ENCODE results near the gene PLPP3.

PLPP3 gene

GRCh38 chr1:56496158-56496557 is 83.2 kb downstream of the PLPP3 start:
- no peak for DNase-seq (ENCODE audit: low read depth)

DNA sequence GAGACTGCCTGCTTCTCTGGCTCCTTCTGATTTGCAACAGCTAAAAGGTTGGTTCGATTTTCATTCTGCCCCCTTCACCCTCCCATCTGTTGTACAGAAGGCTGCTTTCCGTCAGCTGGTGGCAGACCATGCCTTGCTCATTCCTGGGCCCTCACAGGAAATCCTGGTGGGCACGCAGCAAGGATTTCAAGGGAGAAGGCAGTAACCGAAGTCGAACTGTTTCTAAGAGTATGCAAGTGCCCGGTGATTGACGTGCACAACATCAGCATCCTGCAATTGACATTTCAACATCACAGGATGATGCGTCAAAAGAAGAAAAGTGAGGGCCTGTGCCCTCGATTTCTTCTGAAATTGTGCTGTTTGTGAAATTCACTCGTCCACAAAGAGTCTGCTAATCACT is 83.8 kb downstream of the PLPP3 start:
- DNase-seq (ENCODE audit: low read depth): no peak

GRCh38 chr1:56494306-56494705 is 85.1 kb downstream of the PLPP3 start:
- DNase-seq (ENCODE audit: low read depth): no peak

- DNase-seq (ENCODE audit: low read depth): no peak
Measured at GRCh38 chr1:56493826-56494225, 85.5 kb downstream of the PLPP3 start.

GRCh38 chr1:56491441-56491840 is 87.9 kb downstream of the PLPP3 start:
- no peak for DNase-seq (ENCODE audit: low read depth)

DNA sequence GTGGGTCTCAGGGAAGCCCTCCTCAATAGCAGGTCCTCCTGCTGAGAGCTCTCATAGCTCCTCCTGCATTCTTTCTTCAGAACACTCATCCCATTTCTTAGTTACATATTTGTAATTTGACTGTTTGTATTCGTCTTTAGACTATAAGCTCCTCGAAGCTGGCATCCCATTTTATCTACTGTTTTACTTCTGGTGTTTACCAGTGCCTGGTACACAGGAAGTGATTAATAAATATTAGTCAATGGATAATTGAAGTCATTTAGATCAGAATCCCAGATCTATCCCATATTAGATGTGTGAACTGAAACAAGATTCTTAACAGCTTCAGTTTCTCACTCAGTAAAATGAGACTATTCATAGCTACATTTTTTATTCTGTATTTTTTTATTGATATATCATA is 88.7 kb downstream of the PLPP3 start:
- DNase-seq (ENCODE audit: low read depth): no peak

DNA sequence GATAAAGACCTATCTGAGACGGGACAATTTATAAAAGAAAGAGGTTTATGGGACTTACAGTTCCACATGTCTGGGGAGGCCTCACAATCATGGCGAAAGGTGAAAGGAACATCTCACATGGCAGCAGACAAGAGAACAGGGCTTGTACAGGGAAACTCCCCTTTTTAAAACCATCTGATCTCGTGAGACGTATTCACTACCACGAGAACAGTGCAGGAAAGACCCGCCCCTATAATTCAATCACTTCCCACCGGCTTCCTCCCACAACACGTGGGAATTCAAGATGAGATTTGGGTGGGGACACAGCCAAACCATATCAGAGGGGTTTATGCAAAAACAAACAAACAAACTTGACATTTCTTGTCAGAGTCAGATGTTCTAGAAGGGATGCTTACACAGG is 89.7 kb downstream of the PLPP3 start:
- no peak for DNase-seq (ENCODE audit: low read depth)

GRCh38 chr1:56484695-56485094 is 94.7 kb downstream of the PLPP3 start:
- no peak for DNase-seq (ENCODE audit: low read depth)

DNA sequence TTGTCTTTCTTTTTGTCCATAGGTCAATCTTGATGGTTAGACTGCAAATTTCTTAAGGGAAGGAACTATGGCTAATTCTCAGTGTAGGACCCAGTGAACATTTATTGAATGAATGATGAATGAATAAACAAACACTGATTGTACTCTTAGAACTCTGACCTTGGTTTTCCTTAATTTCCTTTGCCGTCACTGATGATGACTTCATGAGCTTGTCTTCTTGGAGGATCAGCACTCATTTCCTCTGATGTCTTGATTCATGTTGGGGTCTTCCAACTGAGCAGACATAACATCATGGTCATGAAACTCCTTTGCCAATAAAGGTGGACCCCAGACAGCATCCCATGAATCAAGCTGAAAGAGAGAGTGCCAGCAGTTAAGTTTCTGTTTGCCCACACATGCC is 96.3 kb downstream of the PLPP3 start:
- no peak for DNase-seq (ENCODE audit: low read depth)

GRCh38 chr1:56482486-56482885 is 96.9 kb downstream of the PLPP3 start:
- no peak for DNase-seq (ENCODE audit: low read depth)

GRCh38 chr1:56481140-56481694 is 98.1 kb downstream of the PLPP3 start:
- DNase-seq (ENCODE audit: low read depth): no peak

DNA sequence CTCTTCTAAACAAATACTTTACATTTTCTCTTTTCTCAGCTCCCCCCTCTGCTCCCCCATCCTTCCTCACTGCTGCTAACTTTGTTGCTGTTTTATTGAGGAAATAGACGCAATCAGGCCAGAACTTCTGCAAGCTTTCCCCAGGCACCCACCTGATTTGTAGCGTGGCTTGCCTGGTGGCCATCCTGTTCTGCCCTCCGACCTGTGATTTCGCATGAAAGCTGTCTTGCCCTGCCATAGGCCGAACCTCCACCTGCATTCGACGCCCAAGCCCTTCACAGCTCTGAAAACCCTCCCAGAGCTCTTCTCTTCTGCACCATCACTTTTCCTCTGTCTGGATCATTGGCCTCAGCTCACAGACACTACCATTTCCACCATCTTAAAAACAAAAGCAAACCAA is 100.6 kb downstream of the PLPP3 start:
- DNase-seq (ENCODE audit: low read depth): no peak

DNA sequence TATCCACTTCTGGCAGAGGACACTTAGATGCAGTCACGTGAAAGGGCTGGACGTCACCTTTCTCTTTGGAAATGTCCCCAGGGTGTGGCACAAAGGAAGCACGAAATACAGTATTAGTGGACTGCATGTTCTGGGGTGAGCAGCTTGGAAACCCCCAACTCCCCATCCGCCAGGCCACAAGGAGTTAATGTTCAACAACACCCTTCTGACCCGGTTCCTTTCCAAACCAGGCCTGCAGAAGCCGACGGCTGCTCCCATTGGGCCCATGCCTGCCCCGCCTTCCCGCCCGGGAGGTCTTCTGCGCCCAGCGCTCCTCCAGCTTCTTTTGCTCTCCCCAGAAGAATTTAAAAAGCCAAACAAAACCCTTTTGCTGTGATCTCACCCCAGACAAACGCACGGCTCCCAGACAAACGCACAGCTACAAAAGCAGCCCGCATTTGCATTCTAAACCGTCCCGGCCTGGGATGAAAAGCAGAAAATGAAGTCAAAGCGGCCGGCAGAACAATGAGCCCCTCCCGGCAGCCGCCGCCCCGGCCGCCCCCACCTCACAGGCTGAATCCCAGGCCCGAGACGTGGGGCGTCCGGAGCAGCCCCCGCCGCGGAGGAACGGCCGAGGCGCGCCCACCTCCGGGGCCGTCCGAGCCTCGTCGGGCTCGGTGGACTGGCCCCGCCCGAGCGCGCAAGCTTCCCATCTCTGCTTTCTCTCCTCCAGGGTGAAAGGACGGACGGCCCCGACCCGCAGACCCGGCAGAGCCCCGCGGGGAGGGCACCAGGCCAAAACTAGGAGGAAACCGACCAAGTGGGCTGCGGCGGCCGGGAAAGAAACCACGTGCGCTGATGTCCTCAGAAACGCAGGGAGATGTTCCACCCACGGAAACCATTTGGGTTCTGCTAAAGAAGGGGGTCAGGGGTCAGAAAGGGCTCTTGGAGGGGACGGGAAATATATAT is 101.9 kb downstream of the PLPP3 start:
- DNase-seq (ENCODE audit: low read depth): no peak

- DNase-seq (ENCODE audit: low read depth): no peak
Measured at GRCh38 chr1:56473582-56474270, 105.6 kb downstream of the PLPP3 start.

DNA sequence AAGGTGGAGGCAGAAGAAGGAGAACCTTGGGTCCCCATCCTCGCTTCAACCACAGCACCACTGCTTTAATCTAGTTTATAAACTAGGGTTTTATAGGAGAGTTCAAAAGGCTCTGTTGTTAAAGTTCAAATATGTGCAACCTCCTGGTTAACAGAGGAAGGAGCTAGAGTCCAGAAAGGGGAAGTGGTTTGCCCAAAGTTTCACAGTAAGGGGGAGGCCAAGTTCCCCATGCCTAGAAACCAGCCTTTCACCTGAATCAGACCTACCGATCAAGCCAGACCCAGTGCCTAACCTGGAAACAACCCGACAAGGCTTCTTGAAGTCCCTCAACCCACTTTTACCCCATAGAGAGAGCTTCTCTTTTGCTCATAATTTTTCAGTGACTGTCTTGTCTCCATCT is 106.5 kb downstream of the PLPP3 start:
- no peak for DNase-seq (ENCODE audit: low read depth)

DNA sequence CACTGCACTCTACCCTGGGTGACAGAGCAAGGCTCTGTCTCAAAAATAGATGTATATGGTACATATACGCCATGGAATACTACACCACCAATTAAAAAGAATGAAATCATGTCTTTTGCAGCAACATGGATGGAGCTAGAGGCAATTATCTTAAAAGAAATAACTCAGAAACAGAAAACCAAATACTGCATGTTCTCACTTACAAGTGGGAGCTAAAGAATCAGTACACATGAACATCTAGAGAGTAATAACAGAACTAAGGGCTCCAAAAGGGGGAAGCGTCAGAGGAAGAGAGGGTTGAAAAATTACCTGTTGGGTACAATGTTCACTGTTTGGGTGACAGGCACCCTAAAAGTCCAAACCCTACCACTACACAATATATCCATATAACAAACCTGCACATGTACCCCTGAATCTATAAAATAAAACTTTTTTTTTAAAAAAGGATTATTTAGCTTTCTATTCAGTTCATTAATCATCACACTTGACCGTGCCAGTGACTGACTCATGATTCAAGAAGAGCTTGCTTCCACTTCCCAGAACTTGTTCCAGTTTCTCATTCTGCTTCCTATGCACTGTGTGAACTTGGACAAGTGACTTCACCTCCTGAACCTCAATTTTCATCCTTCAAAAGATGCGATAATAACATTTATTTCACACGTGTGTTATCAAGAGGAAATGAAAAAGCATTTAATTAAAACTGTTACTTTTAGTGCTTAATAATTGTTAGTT is 109.6 kb downstream of the PLPP3 start:
- DNase-seq (ENCODE audit: low read depth): no peak

- no peak for DNase-seq (ENCODE audit: low read depth)
Measured at GRCh38 chr1:56468518-56468917, 110.8 kb downstream of the PLPP3 start.

GRCh38 chr1:56466538-56466937 is 112.8 kb downstream of the PLPP3 start:
- no peak for DNase-seq (ENCODE audit: low read depth)

GRCh38 chr1:56464294-56464693 is 115.1 kb downstream of the PLPP3 start:
- no peak for DNase-seq (ENCODE audit: low read depth)

DNA sequence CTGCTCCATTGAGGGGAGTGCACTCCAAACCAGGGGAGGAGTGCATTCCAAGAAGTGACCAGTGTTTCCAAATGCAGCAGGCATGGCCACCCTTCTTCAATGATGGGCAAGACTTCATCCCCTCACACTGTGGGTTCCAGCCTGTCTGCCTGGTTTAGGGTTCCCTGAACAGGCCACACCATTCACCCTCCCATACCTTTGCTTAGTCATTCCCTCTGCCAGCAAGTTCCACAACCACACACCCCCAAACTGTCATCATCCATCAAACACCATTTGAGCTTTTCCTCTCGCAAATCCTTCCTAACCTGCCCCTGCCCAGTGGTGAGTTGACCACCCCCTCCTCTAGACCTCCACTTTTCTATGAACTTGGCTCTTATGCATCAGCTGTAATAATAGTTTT is 116.0 kb downstream of the PLPP3 start:
- no peak for DNase-seq (ENCODE audit: low read depth)

- DNase-seq (ENCODE audit: low read depth): no peak
Measured at GRCh38 chr1:56462209-56462608, 117.2 kb downstream of the PLPP3 start.
